Skeletal muscle tissue (tissue), 4 donors: Measurements from ENCODE around the gene SYN1. TPM values are rescaled to one million over a fixed set of nuclear protein-coding genes. Genes with fewer than 3 reads are reported as not detected.

Source experiments
- H3K27ac ChIP-seq: one replicate; pipeline ENCODE4 v1.7.0; 2013; ENCODE audit warnings: mild to moderate bottlenecking, low read depth, low read length, inconsistent platforms
- H3K27me3 ChIP-seq, 3 donors: one replicate each; pipeline ENCODE4 v1.7.0; 2013; ENCODE audit warnings: low read length in 3 of 3; ENCODE audit not compliant: control insufficient read depth in 3 of 3, insufficient read depth in 3 of 3
- H3K36me3 ChIP-seq, 3 donors: one replicate each; pipeline ENCODE4 v1.7.0; 2013; ENCODE audit warnings: low read length in 3 of 3; ENCODE audit not compliant: control insufficient read depth in 3 of 3, insufficient read depth in 3 of 3
- H3K4me1 ChIP-seq, 3 donors: one replicate each; pipeline ENCODE4 v1.7.0; 2013; ENCODE audit warnings: low read length in 3 of 3, mild to moderate bottlenecking in 3 of 3; ENCODE audit not compliant: control insufficient read depth in 3 of 3, insufficient read depth in 3 of 3
- H3K4me3 ChIP-seq, 3 donors: one replicate each; pipeline ENCODE4 v1.7.0; 2013; ENCODE audit warnings: low read length in 3 of 3
- H3K9ac ChIP-seq, 3 donors: one replicate each; pipeline ENCODE4 v1.7.0; 2013; ENCODE audit warnings: low read length in 3 of 3, mild to moderate bottlenecking in 3 of 3, moderate library complexity in 2 of 3, low read depth in 1 of 3
- H3K9me3 ChIP-seq, 3 donors: one replicate each; pipeline ENCODE4 v1.7.0; 2013; ENCODE audit warnings: low read length in 3 of 3; ENCODE audit not compliant: control insufficient read depth in 3 of 3
- total RNA-seq: library from RNA; depleted of rRNA; stranded (reverse); fragments of >200 nt; gene quantifications from one replicate; pipeline ENCODE4 v1.2.3, GENCODE V29; 2014
- donor health status: Osteomylitis.

SYN1 gene
- total RNA-seq, 1 donor from 2014 or later: not detected

GRCh38 chrX:47560179-47560933 lies 59.3 kb downstream of the SYN1 start:
- Histone ChIP-seq H3K4me1 (peaks cover 6 to 24% (median 15%) of the 10 kb centered on the region in 3 donors), H3K36me3 (peaks cover 7 to 24% (median 20%) of the 10 kb centered on the region in 3 donors), H3K9me3 (no peaks in the 10 kb centered on the region), H3K27ac (peak overlapping the region; percentile 95), H3K27me3 (no peaks in the 10 kb centered on the region), H3K9ac (peak overlapping the region; percentile 78 to 89 (median 83)), H3K4me3 (peak overlapping the region; percentile 82 to 89 (median 83))

- no peaks in the 10 kb centered on the region for H3K27me3 ChIP-seq
- no peaks in the 10 kb centered on the region for H3K9me3 ChIP-seq
- H3K36me3 ChIP-seq: peaks cover 5 to 8% (median 6%) of the 10 kb centered on the region in 3 donors
- H3K9ac ChIP-seq: no peak overlapping the region
- no peak overlapping the region for H3K27ac ChIP-seq
- H3K4me1 ChIP-seq: peaks cover 4 to 18% (median 13%) of the 10 kb centered on the region in 3 donors
- no peak overlapping the region for H3K4me3 ChIP-seq
Observed at GRCh38 chrX:47558436-47558835, 61.2 kb downstream of the SYN1 start.

GRCh38 chrX:47556045-47556623 lies 63.5 kb downstream of the SYN1 start:
- Histone ChIP-seq H3K27ac (peak overlapping the region; percentile 89), H3K4me3 (peak overlapping the region; percentile 63 to 73 (median 73)), H3K36me3 (no peaks in the 10 kb centered on the region), H3K9me3 (no peaks in the 10 kb centered on the region), H3K27me3 (no peaks in the 10 kb centered on the region), H3K9ac (peak overlapping the region; percentile 75 to 91 (median 81)), H3K4me1 (peaks cover 0 to 5% (median 3%) of the 10 kb centered on the region in 3 donors)

GRCh38 chrX:47543496-47543895 lies 76.2 kb downstream of the SYN1 start:
- H3K9ac ChIP-seq: no peak overlapping the region
- no peaks in the 10 kb centered on the region for H3K36me3 ChIP-seq
- no peaks in the 10 kb centered on the region for H3K27me3 ChIP-seq
- no peaks in the 10 kb centered on the region for H3K9me3 ChIP-seq
- peaks cover 3 to 5% (median 4%) of the 10 kb centered on the region in 3 donors for H3K4me1 ChIP-seq
- H3K27ac ChIP-seq: no peak overlapping the region
- H3K4me3 ChIP-seq: no peak overlapping the region

- Histone ChIP-seq H3K9me3 (peaks cover 0 to 2% (median 0%) of the 10 kb centered on the region in 3 donors), H3K9ac (peak overlapping the region in 1 of 3 donors; percentile 28), H3K4me3 (peak overlapping the region in 2 of 3 donors; percentile 13 to 14)
Observed at GRCh38 chrX:47540754-47541538, 78.7 kb downstream of the SYN1 start.

GRCh38 chrX:47539860-47540259 lies 79.8 kb downstream of the SYN1 start:
- peaks cover 0 to 2% (median 0%) of the 10 kb centered on the region in 3 donors for H3K9me3 ChIP-seq
- H3K4me1 ChIP-seq: peaks cover 3 to 5% (median 4%) of the 10 kb centered on the region in 3 donors
- H3K4me3 ChIP-seq: no peak overlapping the region
- no peaks in the 10 kb centered on the region for H3K36me3 ChIP-seq
- H3K27ac ChIP-seq: peak overlapping the region; percentile 79
- H3K9ac ChIP-seq: no peak overlapping the region
- no peaks in the 10 kb centered on the region for H3K27me3 ChIP-seq

More at GRCh38 chrX:47540754-47541538, 78.7 kb downstream of the SYN1 start:
- Histone ChIP-seq H3K36me3 (no peaks in the 10 kb centered on the region), H3K4me1 (peaks cover 3 to 5% (median 4%) of the 10 kb centered on the region in 3 donors), H3K27ac (peak overlapping the region; percentile 83), H3K27me3 (no peaks in the 10 kb centered on the region)

- H3K36me3 ChIP-seq: no peaks in the 10 kb centered on the region
- H3K9me3 ChIP-seq: peaks cover 0 to 2% (median 0%) of the 10 kb centered on the region in 3 donors
- no peaks in the 10 kb centered on the region for H3K4me1 ChIP-seq
- no peak overlapping the region for H3K27ac ChIP-seq
- H3K9ac ChIP-seq: no peak overlapping the region
- H3K4me3 ChIP-seq: no peak overlapping the region
- H3K27me3 ChIP-seq: no peaks in the 10 kb centered on the region
Observed at GRCh38 chrX:47530049-47530448, 89.6 kb downstream of the SYN1 start.

- H3K9ac ChIP-seq: no peak overlapping the region
- no peak overlapping the region for H3K27ac ChIP-seq
- no peaks in the 10 kb centered on the region for H3K4me1 ChIP-seq
- H3K9me3 ChIP-seq: peaks cover 0 to 2% (median 0%) of the 10 kb centered on the region in 3 donors
- H3K36me3 ChIP-seq: no peaks in the 10 kb centered on the region
- no peak overlapping the region for H3K4me3 ChIP-seq
- H3K27me3 ChIP-seq: no peaks in the 10 kb centered on the region
Observed at GRCh38 chrX:47529548-47529947, 90.1 kb downstream of the SYN1 start.

GRCh38 chrX:47523713-47524166 lies 95.9 kb downstream of the SYN1 start:
- no peaks in the 10 kb centered on the region for H3K27me3 ChIP-seq
- no peak overlapping the region for H3K27ac ChIP-seq
- peak overlapping the region; percentile 51 to 81 (median 62) for H3K9ac ChIP-seq
- peaks cover 0 to 9% (median 0%) of the 10 kb centered on the region in 3 donors for H3K9me3 ChIP-seq
- H3K4me1 ChIP-seq: peaks cover 0 to 3% (median 2%) of the 10 kb centered on the region in 3 donors
- H3K36me3 ChIP-seq: no peaks in the 10 kb centered on the region
- H3K4me3 ChIP-seq: peak overlapping the region; percentile 30 to 71 (median 60)
